Stimulated activated effector memory CD8-positive, alpha-beta T cell treated with anti-CD3 and anti-CD28 coated beads, Interleukin-12 subunit alpha, Interleukin-12 subunit beta, amount 100 ng/mL, for 72 hours (primary cell): ENCODE results near the gene DLL4.
A peak's percentile ranks its signal among the peaks of the same experiment; 100 is the strongest.
"Not testable (repeated sequence)": the region's sequence is repeated elsewhere in the genome, so short reads cannot be mapped to it uniquely, and the experiment has no call there.

Experiments used
- ATAC-seq: fragments of 150-1000 bp; cut with Tn5 transposase; 2 replicates; pipeline ENCODE4 v1.10.0; 2021
- DNase-seq, 2 donors: peaks; one replicate each; pipeline ENCODE4 v3.0.0; 2021 to 2022; ENCODE audit warnings: low spot score in 2 of 2
- H3K27ac Mint-ChIP-seq: one replicate; pipeline ENCODE4 v1.8.0; 2022; ENCODE audit warnings: mild to moderate bottlenecking, mixed read lengths
- H3K36me3 Mint-ChIP-seq: one replicate; pipeline ENCODE4 v1.8.0; 2022; ENCODE audit warnings: mild to moderate bottlenecking, mixed read lengths
- H3K4me1 Mint-ChIP-seq: one replicate; pipeline ENCODE4 v1.8.0; 2022; ENCODE audit warnings: mixed read lengths
- H3K4me3 Mint-ChIP-seq: one replicate; pipeline ENCODE4 v1.8.0; 2022; ENCODE audit warnings: mild to moderate bottlenecking, mixed read lengths
- H3K9me3 Mint-ChIP-seq: one replicate; pipeline ENCODE4 v1.8.0; 2022; ENCODE audit warnings: mixed read lengths

The DLL4 gene

GRCh38 chr15:40941528-40942336, 12.6 kb downstream of the DLL4 start:
- Mint-ChIP-seq H3K4me3 (peak overlapping the region; percentile 78), H3K9me3 (no peaks in the 10 kb centered on the region), H3K36me3 (peaks cover 11% of the 10 kb centered on the region), H3K4me1 (peaks cover 37% of the 10 kb centered on the region), H3K27ac (peak overlapping the region; percentile 83)
- ATAC-seq: peak; percentile 84
- peak; percentile 72 to 85 for DNase-seq

- Mint-ChIP-seq H3K27ac (peak overlapping the region; percentile 83), H3K4me1 (peaks cover 37% of the 10 kb centered on the region), H3K4me3 (peak overlapping the region; percentile 78), H3K9me3 (no peaks in the 10 kb centered on the region), H3K36me3 (peaks cover 11% of the 10 kb centered on the region)
- ATAC-seq (peak; percentile 5), DNase-seq (no peak)
Measured at GRCh38 chr15:40942337-40942854, 13.3 kb downstream of the DLL4 start.

- peak overlapping the region; percentile 83 for H3K27ac Mint-ChIP-seq
- H3K4me1 Mint-ChIP-seq: peaks cover 35% of the 10 kb centered on the region
- ATAC-seq: no peak
- H3K36me3 Mint-ChIP-seq: peaks cover 11% of the 10 kb centered on the region
- peak overlapping the region; percentile 78 for H3K4me3 Mint-ChIP-seq
- H3K9me3 Mint-ChIP-seq: no peaks in the 10 kb centered on the region
- DNase-seq: no peak
Measured at GRCh38 chr15:40942878-40943277, 13.7 kb downstream of the DLL4 start.

- Mint-ChIP-seq H3K27ac (peak overlapping the region; percentile 83), H3K36me3 (peaks cover 11% of the 10 kb centered on the region), H3K4me3 (peak overlapping the region; percentile 78), H3K9me3 (no peaks in the 10 kb centered on the region), H3K4me1 (peaks cover 31% of the 10 kb centered on the region)
- no peak for ATAC-seq
- no peak for DNase-seq
Measured at GRCh38 chr15:40943764-40944365, 14.7 kb downstream of the DLL4 start.

DNA sequence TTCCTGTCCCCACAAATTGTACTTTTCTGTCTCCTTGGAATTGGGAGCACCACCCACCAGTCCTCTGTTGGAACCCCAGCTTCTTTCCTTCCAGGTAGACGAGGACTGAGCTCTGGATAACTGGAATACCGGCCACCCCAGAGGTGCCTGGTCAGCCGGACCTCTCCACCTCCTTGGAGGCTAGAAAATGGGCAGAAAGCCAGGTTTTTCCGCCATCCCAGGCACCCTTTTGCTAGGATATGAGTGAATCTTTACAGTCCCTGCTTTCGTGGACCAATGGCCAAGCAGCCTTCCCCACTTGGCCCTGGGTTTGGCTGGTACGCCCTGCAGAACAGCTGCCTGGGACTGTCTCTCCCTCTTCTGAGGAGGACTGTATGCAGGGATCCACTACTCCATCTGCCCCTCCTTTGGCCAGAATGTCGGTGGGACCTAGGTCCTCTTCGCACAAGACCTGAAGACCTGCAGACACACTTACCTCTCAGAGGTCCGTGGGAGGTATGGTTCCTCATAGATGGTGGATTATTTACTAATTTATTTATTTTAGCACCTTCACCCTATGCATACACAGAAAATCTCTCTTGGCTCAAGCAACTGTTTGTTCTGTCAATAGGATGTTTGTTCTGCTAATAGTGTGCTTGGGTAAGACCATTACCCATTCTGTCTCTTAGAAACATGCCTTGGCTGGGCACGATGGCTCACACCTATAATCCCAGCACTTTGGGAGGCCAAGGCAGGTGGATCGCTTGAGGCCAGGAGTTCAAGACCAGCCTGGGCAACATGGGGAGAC, 15.6 kb downstream of the DLL4 start:
- Mint-ChIP-seq H3K36me3 (peaks cover 11% of the 10 kb centered on the region), H3K4me1 (peaks cover 31% of the 10 kb centered on the region), H3K4me3 (peak overlapping the region; percentile 78), H3K9me3 (no peaks in the 10 kb centered on the region), H3K27ac (peak overlapping the region; percentile 55)
- no peak for ATAC-seq
- no peak for DNase-seq

DNA sequence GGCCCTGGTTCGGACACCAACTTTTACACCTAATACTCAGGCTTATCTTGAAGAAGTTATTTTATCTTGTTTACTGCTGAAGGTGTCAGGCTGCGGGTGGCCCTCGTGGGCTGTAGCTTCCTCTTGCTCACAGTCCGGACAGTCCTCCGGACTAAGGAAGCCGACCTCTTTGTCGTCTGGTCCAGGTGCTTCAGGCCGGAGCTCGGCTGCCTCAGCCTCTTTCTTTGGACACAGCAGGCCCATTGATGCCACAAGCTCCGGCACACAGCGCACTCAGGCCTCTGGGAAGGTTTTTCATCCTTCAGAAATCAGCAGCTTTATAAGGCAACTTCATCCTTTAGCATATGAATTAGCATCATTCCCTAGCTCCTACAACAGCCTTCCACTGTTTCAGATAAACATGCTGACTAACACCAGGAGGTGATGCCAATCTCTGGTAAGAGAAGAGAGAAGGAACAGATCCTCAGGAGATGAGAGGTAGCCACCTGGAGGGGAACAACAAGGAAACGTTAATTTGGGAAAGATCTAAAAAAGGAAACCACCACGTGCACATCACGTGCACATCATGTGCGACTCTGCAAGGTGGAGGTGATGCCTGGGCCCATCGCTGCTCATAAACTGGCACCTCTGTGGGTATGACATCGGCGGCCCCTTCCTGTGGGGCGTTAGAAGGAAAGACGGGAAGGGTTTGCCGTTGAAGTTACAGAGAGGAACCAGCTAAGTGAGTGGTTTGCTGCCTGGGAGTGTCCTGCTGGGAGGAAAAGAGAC, 19.8 kb downstream of the DLL4 start:
- Mint-ChIP-seq H3K4me3 (no peak overlapping the region), H3K27ac (no peak overlapping the region), H3K9me3 (no peaks in the 10 kb centered on the region), H3K4me1 (peaks cover 23% of the 10 kb centered on the region), H3K36me3 (peaks cover 13% of the 10 kb centered on the region)
- DNase-seq: peak in 1 of 2 donors; percentile 48
- ATAC-seq: no peak

DNA sequence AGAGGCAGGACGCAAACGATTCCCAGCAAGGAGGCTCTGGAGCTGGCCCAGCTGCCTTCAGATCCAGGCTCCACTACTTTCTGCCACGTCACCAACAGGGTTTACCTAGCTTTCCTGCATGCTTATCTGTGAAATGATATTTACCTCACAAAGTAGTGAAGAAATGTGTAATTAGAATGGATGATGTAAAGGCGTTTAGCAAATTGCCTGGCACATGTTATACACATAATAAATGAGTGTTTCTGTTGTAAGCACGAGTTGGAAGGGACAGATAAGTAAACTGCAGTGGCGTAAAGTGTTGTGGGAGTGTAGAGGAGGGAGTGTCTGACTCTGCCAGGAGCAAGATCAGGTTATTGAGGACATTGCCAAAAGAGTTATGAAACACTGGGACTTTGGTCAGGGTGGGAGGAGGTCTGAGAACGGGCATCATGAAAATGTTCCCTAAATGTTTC, 20.6 kb downstream of the DLL4 start:
- Mint-ChIP-seq H3K27ac (no peak overlapping the region), H3K9me3 (no peaks in the 10 kb centered on the region), H3K4me1 (peaks cover 31% of the 10 kb centered on the region), H3K36me3 (peaks cover 22% of the 10 kb centered on the region), H3K4me3 (no peak overlapping the region)
- ATAC-seq: no peak
- no peak for DNase-seq

GRCh38 chr15:40951764-40952163, 22.6 kb downstream of the DLL4 start:
- Mint-ChIP-seq H3K4me1 (peaks cover 44% of the 10 kb centered on the region), H3K36me3 (peaks cover 42% of the 10 kb centered on the region), H3K9me3 (no peaks in the 10 kb centered on the region), H3K27ac (peak overlapping the region; percentile 92), H3K4me3 (peak overlapping the region; percentile 85)
- no peak for ATAC-seq
- no peak for DNase-seq

GRCh38 chr15:40952301-40952900, 23.3 kb downstream of the DLL4 start:
- H3K4me3 Mint-ChIP-seq: peak overlapping the region; percentile 85
- ATAC-seq: no peak
- peak overlapping the region; percentile 92 for H3K27ac Mint-ChIP-seq
- no peaks in the 10 kb centered on the region for H3K9me3 Mint-ChIP-seq
- peaks cover 49% of the 10 kb centered on the region for H3K36me3 Mint-ChIP-seq
- peak in 1 of 2 donors; percentile 69 for DNase-seq
- peaks cover 44% of the 10 kb centered on the region for H3K4me1 Mint-ChIP-seq

DNA sequence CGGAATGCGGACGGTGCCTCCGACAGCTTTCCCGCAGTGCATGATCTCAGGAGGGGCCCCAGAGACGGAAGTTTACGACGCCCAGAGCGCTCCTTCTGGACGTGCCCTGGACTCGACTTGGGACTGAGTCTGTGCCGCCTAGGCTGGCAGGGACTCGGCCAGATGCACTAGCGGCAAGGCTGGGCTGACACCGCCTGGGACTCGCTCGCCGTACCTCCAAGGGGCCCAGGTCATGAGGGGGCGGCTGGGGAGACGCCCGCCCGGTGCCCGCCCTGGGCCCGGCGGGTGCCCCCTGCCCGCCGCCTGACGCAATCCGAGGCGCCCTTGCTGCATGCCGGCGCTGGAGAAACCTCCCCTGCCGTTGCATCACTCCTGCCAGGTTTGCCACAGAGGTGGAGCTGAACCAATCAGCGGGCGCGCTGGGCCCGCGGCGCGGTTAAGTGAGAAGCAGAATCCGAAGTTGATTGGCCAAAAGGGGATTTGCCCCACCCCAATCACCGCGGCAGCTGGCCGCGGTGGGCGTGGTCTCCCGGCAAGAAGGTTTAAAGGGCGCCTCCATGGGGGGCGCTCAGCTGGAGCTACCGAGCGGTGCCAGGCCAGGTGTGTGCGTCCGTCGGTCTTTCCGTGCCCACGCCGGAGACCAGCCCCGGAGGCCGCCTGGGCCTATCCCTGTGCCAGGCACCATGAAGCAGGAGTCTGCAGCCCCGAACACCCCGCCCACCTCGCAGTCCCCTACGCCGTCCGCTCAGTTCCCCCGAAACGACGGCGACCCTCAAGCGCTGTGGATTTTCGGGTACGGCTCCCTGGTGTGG, 24.0 kb downstream of the DLL4 start, which contains the start of gene CHAC1:
Gene CHAC1, plus strand, starts transcription at position 571 of the 812 bp plus-strand sequence. Its CDS starts 113 bp downstream, at position 684.
- Mint-ChIP-seq H3K4me1 (peaks cover 45% of the 10 kb centered on the region), H3K4me3 (peak within 1 kb of the TSS; percentile 85), H3K36me3 (peaks cover 52% of the 10 kb centered on the region), H3K9me3 (no peaks in the 10 kb centered on the region), H3K27ac (peak within 1 kb of the TSS; percentile 92)
- peak; percentile 95 for ATAC-seq
- DNase-seq: peak; percentile 88 to 98

DNA sequence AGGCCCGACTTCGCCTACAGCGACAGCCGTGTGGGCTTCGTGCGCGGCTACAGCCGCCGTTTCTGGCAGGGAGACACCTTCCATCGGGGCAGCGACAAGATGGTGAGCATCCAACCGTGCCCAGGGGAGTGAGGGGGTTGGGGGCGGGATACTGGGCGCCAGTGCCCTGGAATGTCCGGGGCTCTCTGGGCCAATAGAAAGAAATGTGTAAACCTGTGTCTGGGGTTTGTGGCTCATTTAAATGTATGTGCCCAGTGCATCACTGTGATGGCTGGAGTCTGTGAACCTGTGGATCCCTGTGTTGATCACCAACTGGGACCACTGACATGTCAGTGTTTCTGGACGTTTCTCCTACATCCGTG, 24.6 kb downstream of the DLL4 start:
- ATAC-seq: no peak
- Mint-ChIP-seq H3K4me1 (peaks cover 51% of the 10 kb centered on the region), H3K9me3 (no peaks in the 10 kb centered on the region)

GRCh38 chr15:40954158-40954848, 25.2 kb downstream of the DLL4 start:
- peaks cover 52% of the 10 kb centered on the region for H3K36me3 Mint-ChIP-seq
- H3K4me3 Mint-ChIP-seq: peak overlapping the region; percentile 85
- H3K27ac Mint-ChIP-seq: peak overlapping the region; percentile 92
- not testable (repeated sequence) for ATAC-seq, H3K9me3 Mint-ChIP-seq
- DNase-seq: peak in 1 of 2 donors; percentile 59
- peaks cover 53% of the 10 kb centered on the region for H3K4me1 Mint-ChIP-seq

More for the DNA sequence above, 24.6 kb downstream of the DLL4 start:
- Mint-ChIP-seq H3K4me3 (peak overlapping the region; percentile 85), H3K27ac (peak overlapping the region; percentile 92), H3K36me3 (peaks cover 52% of the 10 kb centered on the region)
- no peak for DNase-seq
